Endothelial cell of umbilical vein (primary cell): ENCODE data around the gene OR52B4. TPM values are rescaled to one million over a fixed set of nuclear protein-coding genes. Genes with fewer than 3 reads are reported as not detected.

ENCODE experiments used
- Bru-seq: library from RNA; stranded (reverse); fragments of 400-500 nt; gene quantifications from one replicate; lab custom pipeline; 2021; lab: Mats Ljungman, UMichigan
- BruChase-seq, 2 experiments: library from RNA; stranded (reverse); fragments of 400-500 nt; gene quantifications; one replicate each; lab custom pipeline; 2021; lab: Mats Ljungman, UMichigan
- BruUV-seq: library from RNA; stranded (reverse); fragments of 400-500 nt; replicated peaks from 2 replicates; lab custom pipeline; 2021; lab: Mats Ljungman, UMichigan
- CTCF ChIA-PET: fragments of 300-600, 350-600 bp; sonication (Branson Sonifier 250); formaldehyde crosslinking; loops from one replicate; lab custom pipeline; 2021; ENCODE audit warnings: antibody characterized with exemption, inconsistent platforms; lab: Charles Lee
- POLR2A ChIA-PET: fragments of 300-600, 350-600 bp; sonication (Branson Sonifier 250); formaldehyde crosslinking; loops from one replicate; lab custom pipeline; 2021; ENCODE audit warnings: antibody characterized with exemption, inconsistent platforms; lab: Charles Lee
- DNase-seq: peaks from one replicate; pipeline ENCODE4 v3.0.0-alpha.2; 2011; ENCODE audit warnings: low read depth, low spot score
- FAIRE-seq: peaks from 2 replicates; lab custom pipeline; 2011; peaks lifted over from hg19 to GRCh38; lab: Jason Lieb, UNC
- H2AFZ ChIP-seq: 2 replicates; pipeline ENCODE4 v1.6.0; 2012; ENCODE audit warnings: low read depth, low read length, control low read depth, inconsistent platforms
- H3K27ac ChIP-seq: 2 replicates; pipeline ENCODE4 v1.5.1; 2011; ENCODE audit warnings: low read depth, mild to moderate bottlenecking, control low read depth, low read length, moderate library complexity; ENCODE audit not compliant: insufficient read depth
- H3K27me3 ChIP-seq, 2 experiments: 2 replicates each; pipeline versions ENCODE4 v1.6.0 to v1.6.1; 2011; ENCODE audit warnings: low read length in 2 of 2, mixed read lengths in 1 of 2; ENCODE audit not compliant: control insufficient read depth in 2 of 2, insufficient read depth in 2 of 2
- H3K36me3 ChIP-seq, 2 experiments: 2 replicates in 1 of 2; 3 replicates in 1 of 2; pipeline ENCODE4 v1.5.1; 2011; ENCODE audit warnings: low read length in 2 of 2, mild to moderate bottlenecking in 1 of 2, moderate library complexity in 1 of 2; ENCODE audit not compliant: control insufficient read depth in 2 of 2, insufficient read depth in 2 of 2; ENCODE audit errors: extremely low read depth in 1 of 2
- H3K4me1 ChIP-seq: 3 replicates; pipeline ENCODE4 v1.5.1; 2011; ENCODE audit warnings: mild to moderate bottlenecking, low read length; ENCODE audit not compliant: control insufficient read depth, insufficient read depth; ENCODE audit errors: extremely low read depth
- H3K4me2 ChIP-seq: 2 replicates; pipeline ENCODE4 v1.6.1; 2011; ENCODE audit warnings: low read length, control low read depth, mixed read lengths; ENCODE audit not compliant: insufficient read depth
- H3K4me3 ChIP-seq, 3 experiments: fragments of 200-600 bp in 1 of 3; sonication (generic), shearing (Covaris generic) in 1 of 3; replicated peaks in 1 of 3; 2 replicates each; pipeline ENCODE4 v1.5.1; 2011 to 2016; ENCODE audit warnings: control low read depth in 3 of 3, low read length in 3 of 3, mild to moderate bottlenecking in 2 of 3, inconsistent platforms in 1 of 3, low read depth in 1 of 3, moderate library complexity in 1 of 3; ENCODE audit not compliant: insufficient read depth in 1 of 3
- H3K79me2 ChIP-seq: 2 replicates; pipeline ENCODE4 v1.6.0; 2012; ENCODE audit warnings: low read length, inconsistent platforms; ENCODE audit not compliant: control insufficient read depth, insufficient read depth
- H3K9ac ChIP-seq: replicated peaks from 2 replicates; pipeline ENCODE3; 2011; ENCODE audit warnings: low read length, control low read depth; ENCODE audit not compliant: insufficient read depth; ENCODE audit errors: extremely low read depth
- H3K9me1 ChIP-seq: replicated peaks from 3 replicates; pipeline ENCODE4 v1.6.0; 2011; ENCODE audit warnings: mild to moderate bottlenecking, low read length; ENCODE audit not compliant: control insufficient read depth, insufficient read depth; ENCODE audit errors: extremely low read depth
- H3K9me3 ChIP-seq: replicated peaks from 2 replicates; pipeline ENCODE4 v1.5.1; 2012; ENCODE audit warnings: low read length, inconsistent platforms; ENCODE audit not compliant: control insufficient read depth, insufficient read depth
- H4K20me1 ChIP-seq: replicated peaks from 2 replicates; pipeline ENCODE3; 2011; ENCODE audit warnings: mild to moderate bottlenecking, low read length; ENCODE audit not compliant: control insufficient read depth, insufficient read depth; ENCODE audit errors: extremely low read depth
- CTCF ChIP-seq, 2 donors: IDR thresholded peaks; 1 replicate in 1 of 2; 2 replicates in 1 of 2; pipeline ENCODE4 v1.5.1; 2011; ENCODE audit warnings: low read length in 2 of 2, mild to moderate bottlenecking in 2 of 2, moderate library complexity in 2 of 2, control low read depth in 1 of 2, inconsistent platforms in 1 of 2, low read depth in 1 of 2; ENCODE audit not compliant: insufficient read depth in 1 of 2; ENCODE audit errors: extremely low read depth in 1 of 2
- EZH2 ChIP-seq: IDR thresholded peaks from 2 replicates; pipeline ENCODE4 v1.6.1; 2012; ENCODE audit warnings: borderline replicate concordance, low read depth, mild to moderate bottlenecking, moderate library complexity, low read length, inconsistent platforms; ENCODE audit not compliant: severe bottlenecking
- FOS ChIP-seq: IDR thresholded peaks from 2 replicates; pipeline ENCODE4 v1.6.1; 2011; ENCODE audit warnings: mild to moderate bottlenecking, low read length, moderate library complexity, borderline replicate concordance; ENCODE audit not compliant: insufficient read depth
- GATA2 ChIP-seq: IDR thresholded peaks from 2 replicates; pipeline ENCODE4 v1.7.0; 2011; ENCODE audit warnings: low read depth, mild to moderate bottlenecking, moderate library complexity, mixed read lengths, low read length; ENCODE audit not compliant: insufficient read length, insufficient read depth
- JUN ChIP-seq: IDR thresholded peaks from 2 replicates; pipeline ENCODE4 v1.6.1; 2011; ENCODE audit warnings: borderline replicate concordance, low read depth; ENCODE audit not compliant: insufficient read length, insufficient read depth
- MYC ChIP-seq: IDR thresholded peaks from one replicate; pipeline ENCODE4 v1.6.1; 2011; ENCODE audit warnings: mild to moderate bottlenecking, low read depth, low read length
- POLR2A ChIP-seq: IDR thresholded peaks from 2 replicates; pipeline ENCODE4 v1.6.1; 2012; ENCODE audit warnings: low read depth, mild to moderate bottlenecking, control low read depth, low read length
- POLR2AphosphoS5 ChIP-seq: IDR thresholded peaks from 2 replicates; pipeline ENCODE4 v1.6.1; 2012; ENCODE audit warnings: low read depth, mild to moderate bottlenecking, control low read depth, low read length, moderate library complexity; ENCODE audit not compliant: insufficient read depth
- dilution Hi-C: fragments of 300-500 bp; cut with MboI; formaldehyde crosslinking; loops from one replicate; pipeline ENCODE4 v1.15.0; 2019; ENCODE audit warnings: low sequenced_read_pairs; ENCODE audit not compliant: extremely low pct_ligation_motif_present
- intact Hi-C: fragments of 100-400 bp; cut with micrococcal nuclease; formaldehyde crosslinking; loops from one replicate; pipeline ENCODE4 v1.10.0; 2022
- long read RNA-seq: library from polyadenylated mRNA; stranded (forward); transcript quantifications from one replicate; pipeline ENCODE4 v2.0.0, GENCODE V29; 2021
- polyA minus RNA-seq, 3 experiments: library from RNA; depleted of rRNA, polyadenylated mRNA; stranded (reverse); fragments of >200 nt; gene quantifications; 1 replicate in 1 of 3; 2 replicates in 2 of 3; pipeline ENCODE4 v1.2.3, GENCODE V29; 2011
- polyA plus RNA-seq, 4 experiments: library from polyadenylated mRNA; depleted of rRNA in 3 of 4; stranded (reverse) in 3 of 4; unstranded in 1 of 4; fragments of >200 nt; gene quantifications; 2 replicates each; pipeline versions ENCODE4 v1.2.1 to v1.2.3, GENCODE V29; 2011 to 2012; ENCODE audit warnings: missing spikeins in 1 of 4
- total RNA-seq: library from RNA; stranded (reverse); gene quantifications from 2 replicates; pipeline ENCODE4 v1.2.3, GENCODE V29; 2021
- TF ChIP-seq, protein P1 (sequence below): IDR thresholded peaks from 2 replicates; pipeline ENCODE4 v1.6.1; 2011; ENCODE audit not compliant: insufficient read depth, insufficient read length

Gene OR52B4
- total RNA-seq: not detected in 2 replicates
- not detected in 2 replicates for polyA plus RNA-seq
- polyA plus RNA-seq (2011; cell fraction: cytosol; rRNA removed): not detected in 2 replicates
- polyA plus RNA-seq (2011; cell fraction: nucleus; rRNA removed): not detected in 2 replicates
- not detected in 2 replicates for polyA plus RNA-seq (2012)
- polyA minus RNA-seq: not detected in 2 replicates
- polyA minus RNA-seq (2011; cell fraction: cytosol; rRNA and poly(A)+ RNA removed): not detected
- polyA minus RNA-seq (2011; cell fraction: nucleus; rRNA and poly(A)+ RNA removed): not detected in 2 replicates
- not detected for Bru-seq, nascent RNA
- not detected for BruChase-seq, experiment 1, labeled RNA remaining after a 6-hour chase
- BruChase-seq, experiment 2, labeled RNA remaining after a 2-hour chase: not detected
- long read RNA-seq: 0 reads

DNA sequence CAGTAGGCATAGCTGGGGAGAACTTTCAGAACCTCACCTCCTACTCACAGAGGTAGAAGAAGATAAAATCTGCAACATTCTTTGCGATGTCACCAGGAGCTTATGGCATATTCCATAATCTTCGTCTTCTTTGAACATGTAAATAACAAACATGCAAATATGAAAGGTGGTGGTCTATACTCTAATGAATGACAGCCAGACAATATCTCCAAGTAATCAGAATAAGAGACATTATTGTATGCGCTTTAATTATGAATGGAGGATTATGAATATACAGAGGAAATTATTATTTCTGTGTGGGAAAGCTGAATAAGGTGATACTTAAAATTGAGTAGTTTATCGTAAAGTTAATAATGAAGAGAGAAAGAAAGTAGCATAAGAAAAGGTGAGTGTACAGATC is at the start of gene OR52B4:
Gene OR52B4 (minus strand): TSS at position 101 of the 400 bp plus-strand sequence. CDS start 91 bp downstream, at position 10.
- DNase-seq: no peak
- POLR2A ChIA-PET: no interaction called here

More for the DNA sequence above, at the start of gene OR52B4:
- FAIRE-seq: no peak
- intact Hi-C loops (no loop called here), dilution Hi-C loops (no loop called here)
- Histone ChIP-seq H3K4me1 (no peaks in the 10 kb centered on the region), H3K79me2 (no peaks in the 10 kb centered on the region), H3K9me1 (no peaks in the 10 kb centered on the region), H4K20me1 (no peaks in the 10 kb centered on the region), H3K9ac (no peak within 1 kb of the TSS), H3K4me2 (no peak within 1 kb of the TSS), H3K36me3 (no peaks in the 10 kb centered on the region), H3K4me3 (no peak within 1 kb of the TSS), H3K27me3 (no peaks in the 10 kb centered on the region), H3K27ac (no peak within 1 kb of the TSS), H2AFZ (no peak within 1 kb of the TSS), H3K9me3 (no peaks in the 10 kb centered on the region)
- BruUV-seq: no TSS peak
- CTCF ChIA-PET: no interaction called here
- TF ChIP-seq MYC (no peak), GATA2 (no peak), POLR2AphosphoS5 (no peak), JUN (no peak), CTCF (IDR thresholded peaks at IDR 0.05; ENCODE audit: extremely low read depth in 1 of 2, insufficient read depth in 1 of 2, low read depth in 1 of 2, low read length in 2 of 2) (no peak), EZH2 (no peak), FOS (no peak), POLR2A (no peak)
- TF ChIP-seq, protein P1, sequence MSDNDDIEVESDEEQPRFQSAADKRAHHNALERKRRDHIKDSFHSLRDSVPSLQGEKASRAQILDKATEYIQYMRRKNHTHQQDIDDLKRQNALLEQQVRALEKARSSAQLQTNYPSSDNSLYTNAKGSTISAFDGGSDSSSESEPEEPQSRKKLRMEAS: no peak
